HG03469 (cell line): ENCODE data around the gene QKI.

Experiments
- ATAC-seq: cut with Tn5 transposase; IDR thresholded peaks from one replicate; pipeline ENCODE4 v1.9.1; 2021; ENCODE audit warnings: mild to moderate bottlenecking, moderate library complexity, moderate number of reproducible peaks; ENCODE audit not compliant: unreplicated experiment

QKI gene

DNA sequence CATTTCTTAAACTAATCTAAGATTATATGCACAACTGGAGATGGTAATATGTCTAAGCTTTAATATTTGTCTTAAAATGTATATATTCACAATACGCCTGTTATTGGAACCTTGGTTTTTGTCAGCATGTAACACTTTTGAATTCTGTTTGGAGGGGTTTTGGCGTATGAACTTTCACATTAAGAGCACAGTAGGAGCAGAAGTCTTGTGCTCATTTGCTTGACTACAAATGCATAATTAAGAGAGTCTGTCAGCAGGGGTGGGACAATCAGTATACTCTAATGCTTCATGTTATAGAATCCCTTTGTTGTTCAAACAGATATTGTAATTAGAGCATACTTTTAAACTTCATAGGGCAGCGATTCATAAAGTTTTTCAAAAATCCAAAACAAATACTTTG, 112.8 kb downstream of the QKI start:
- no peak for ATAC-seq

DNA sequence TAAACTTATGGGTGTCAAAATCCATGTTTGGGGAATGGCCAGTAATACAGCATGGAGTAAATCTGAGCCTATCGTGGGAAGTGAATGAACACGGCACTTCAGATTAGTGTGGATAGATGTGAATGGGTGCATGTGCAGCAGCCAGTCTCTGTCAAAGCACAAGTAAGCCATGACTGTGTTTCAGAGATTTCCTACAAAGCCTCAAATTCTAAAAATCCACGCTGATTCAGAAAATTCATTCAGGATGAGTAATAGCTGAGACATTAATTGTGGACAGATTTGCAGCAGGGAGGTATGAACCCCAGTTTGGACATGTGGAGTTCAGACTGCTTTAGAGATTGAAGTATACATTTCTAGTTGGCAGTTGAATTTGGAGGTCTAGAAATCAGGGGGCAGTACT, 115.1 kb downstream of the QKI start:
- no peak for ATAC-seq

DNA sequence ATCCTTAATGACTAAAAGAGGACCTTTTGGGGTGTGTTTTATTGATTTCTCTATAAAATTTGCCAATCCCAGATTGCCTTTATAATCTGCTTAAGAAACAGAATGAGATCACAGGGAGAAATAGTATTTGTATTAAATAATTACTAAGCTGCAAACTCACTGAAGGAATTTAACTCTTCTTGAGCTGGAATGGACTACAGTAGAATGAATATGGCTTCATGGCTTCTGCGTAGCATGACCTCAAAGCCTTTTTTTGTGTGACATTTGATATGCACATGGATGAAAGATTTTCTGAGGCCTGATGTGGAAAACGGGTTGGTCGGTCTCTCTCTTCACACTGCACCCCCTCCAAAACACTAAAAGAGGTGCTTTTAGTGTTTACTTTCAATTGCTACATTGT, 115.9 kb downstream of the QKI start:
- no peak for ATAC-seq

DNA sequence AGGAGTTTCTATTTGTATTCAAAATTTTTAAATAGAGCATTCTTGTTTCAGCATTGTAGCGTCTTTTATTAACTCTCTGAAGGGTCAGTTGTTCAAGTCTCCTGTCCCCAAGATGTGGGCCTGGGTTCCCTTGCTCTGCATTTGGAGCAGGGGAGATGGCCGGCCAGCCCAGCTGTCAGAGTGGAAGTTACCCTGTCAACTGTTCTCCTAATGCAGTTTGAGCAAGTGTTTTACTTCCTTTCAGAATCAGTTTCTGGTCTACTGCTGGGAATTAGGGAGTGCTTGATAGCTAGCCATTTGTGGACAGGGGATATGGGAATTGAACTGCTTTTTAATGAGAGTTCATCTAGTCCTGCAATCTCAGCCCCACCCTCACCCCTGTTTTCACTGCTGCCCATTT, 116.6 kb downstream of the QKI start:
- no peak for ATAC-seq

DNA sequence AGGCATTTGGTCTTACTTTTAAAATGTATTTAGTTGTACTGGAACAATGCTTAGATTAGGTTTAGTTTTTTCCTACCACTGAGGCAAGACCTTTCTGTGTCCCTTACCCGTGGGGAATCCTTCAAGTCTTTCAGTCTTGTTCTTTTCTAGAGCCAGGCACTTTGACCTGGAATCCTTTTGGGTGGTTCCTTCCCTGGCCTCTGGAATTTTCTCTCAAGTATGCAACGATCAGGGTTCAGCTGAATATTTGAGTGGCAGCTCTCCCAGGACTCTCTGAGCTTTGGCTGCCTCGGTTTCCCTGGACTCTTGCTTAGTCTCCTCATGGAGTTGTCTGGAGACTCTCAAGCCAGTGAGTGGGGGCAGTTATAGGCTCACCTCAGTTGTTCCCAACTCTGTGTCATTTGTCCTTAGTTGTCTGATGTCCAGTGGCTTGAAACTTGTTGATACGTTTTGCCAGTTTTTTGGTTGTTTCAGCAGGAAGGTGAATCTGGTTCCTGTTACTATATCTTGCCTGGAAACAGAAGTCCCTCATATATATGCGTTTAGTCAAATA, 118.1 kb downstream of the QKI start:
- ATAC-seq, result no peak

DNA sequence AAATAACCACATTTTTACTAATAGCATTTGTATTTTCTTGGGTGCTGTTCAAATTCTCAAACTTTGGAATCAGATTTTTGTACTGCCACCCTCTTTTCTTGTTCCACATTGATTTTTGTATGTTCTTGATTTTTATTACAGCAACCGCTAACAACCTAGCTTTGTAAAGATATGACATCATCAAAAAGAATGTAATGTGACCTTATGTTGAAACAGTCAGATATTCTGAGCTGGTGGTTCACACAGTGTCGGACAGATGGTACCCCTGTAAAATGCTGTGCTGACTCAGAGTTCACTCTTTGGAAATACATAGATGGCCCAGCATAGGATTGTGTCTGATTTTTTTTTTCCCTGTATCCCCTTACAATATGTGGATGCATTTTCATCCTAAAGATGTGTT, 118.9 kb downstream of the QKI start:
- ATAC-seq, result no peak

DNA sequence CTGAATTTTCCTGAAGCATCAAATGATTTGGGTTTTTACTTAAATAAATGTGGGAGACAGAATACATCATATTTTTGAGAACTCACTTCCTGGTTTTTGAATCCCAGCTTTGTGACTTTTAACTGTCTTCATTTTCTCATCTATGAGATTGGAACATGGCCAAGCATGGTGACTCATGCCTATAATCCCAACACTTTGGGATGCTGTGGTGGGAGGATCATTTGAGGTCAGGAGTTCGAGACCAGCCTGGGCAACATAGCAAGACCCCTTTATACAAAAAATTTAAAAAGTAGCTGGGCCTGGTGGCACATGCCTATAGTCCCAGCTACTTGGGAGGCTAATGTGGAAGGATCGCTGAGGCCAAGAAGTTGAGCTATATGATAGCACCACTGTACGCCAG, 122.3 kb downstream of the QKI start:
- no peak for ATAC-seq

DNA sequence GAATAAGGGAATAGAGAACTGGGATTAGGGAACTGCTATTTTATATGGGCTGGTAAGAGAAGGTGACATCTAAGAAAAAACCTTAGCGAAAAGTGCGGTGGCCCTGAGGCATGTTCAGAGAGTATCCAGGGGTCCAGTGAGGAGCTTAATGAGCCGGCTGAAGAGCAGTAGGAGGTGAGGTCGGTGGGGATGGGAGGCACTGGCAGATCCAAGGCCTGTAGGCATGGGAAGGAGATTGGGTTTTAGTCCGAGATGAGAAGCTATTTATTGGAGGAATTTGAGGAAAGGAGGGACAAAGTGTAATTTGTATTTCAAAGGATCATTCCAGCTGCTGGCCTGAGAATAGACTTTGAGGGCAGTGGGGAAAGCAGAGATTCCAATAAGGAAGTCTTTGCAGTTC, 123.8 kb downstream of the QKI start:
- no peak for ATAC-seq

DNA sequence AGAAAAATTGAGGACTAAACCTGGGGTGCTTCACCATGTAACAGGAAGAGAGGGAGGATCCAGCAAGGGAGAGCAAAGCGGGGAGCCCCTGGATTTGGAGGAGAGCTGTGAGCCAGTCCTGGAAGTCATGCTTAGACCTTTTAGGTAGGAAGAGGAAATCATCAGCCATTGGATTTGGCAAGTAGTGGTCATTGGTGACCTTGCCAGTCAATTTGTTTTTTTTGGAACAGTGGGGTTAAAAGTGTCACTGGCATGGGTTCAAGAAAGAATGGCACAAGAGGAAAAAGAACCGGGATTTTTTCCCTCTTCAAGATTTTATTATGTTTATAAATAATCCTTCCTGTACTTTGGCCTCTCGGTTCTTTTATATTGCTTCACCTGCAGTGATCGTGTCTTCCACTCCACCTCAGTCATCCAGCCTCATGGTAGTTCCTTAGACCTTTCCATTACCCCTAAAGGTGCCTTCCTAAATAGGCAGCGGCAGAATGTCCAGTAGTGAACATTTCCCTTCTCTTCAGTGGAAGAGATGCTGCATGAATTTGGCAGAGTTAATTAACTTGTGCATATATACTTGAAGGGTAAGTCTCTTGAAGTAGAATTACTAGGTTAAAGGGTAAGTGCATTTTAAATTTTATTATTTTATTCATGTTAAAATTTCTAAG, 124.7 kb downstream of the QKI start:
- ATAC-seq, result no peak

DNA sequence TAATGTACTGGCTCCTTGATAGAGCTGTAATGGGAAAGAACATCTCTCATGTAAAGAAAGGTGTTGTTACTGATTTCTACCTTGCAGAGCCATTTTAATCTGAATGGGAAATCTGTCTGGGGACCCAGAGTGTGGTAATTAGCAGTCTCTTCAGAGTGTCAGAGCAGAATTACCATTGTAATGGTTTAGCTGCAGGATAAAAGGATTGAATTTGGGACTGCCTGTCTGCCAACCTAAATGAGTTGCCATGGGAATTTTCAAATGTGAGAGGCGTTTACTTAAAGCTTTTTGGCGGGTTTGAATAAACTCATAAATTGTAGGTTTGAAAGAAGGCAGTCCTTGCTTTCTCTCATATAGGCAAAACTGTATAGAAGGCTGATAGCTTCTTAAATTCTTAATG, 128.8 kb downstream of the QKI start:
- ATAC-seq, result no peak

DNA sequence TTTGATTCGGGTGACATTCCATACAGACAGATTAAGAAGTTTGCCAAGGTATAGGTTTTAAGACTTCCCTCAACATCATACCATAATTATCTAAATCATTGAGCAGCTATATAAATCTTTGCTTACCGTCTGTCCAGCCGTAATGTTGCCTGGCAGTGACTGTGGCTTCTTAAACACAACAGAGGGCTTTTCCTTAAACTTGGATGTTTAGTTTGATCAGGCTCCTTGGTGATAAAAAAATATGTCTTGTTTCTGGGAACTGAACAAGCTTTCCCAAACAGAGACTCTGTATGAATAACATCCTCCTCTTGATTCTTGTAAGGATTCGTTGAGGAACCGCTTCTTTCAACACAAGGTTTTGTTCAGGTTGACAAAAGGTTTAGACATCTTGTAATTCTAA, 130.9 kb downstream of the QKI start:
- no peak for ATAC-seq

DNA sequence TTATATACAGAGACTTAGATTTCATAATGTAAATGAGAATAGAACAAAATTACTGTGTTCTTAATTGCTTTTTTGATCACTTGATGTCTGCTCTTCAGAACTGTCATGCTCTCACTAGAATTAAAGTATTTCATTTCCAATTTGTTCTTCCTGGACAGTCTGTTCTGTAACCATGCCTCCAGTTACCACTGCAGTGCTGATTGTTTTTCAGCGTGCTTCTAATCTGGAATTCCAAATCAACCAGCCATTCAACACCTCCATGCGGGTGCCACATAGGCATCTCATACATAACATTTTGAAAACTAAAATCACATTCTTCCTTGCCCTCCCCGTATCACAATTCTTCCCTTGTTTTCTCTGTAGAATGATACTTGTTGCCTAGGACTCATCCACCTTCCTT, 132.8 kb downstream of the QKI start:
- ATAC-seq, result no peak

DNA sequence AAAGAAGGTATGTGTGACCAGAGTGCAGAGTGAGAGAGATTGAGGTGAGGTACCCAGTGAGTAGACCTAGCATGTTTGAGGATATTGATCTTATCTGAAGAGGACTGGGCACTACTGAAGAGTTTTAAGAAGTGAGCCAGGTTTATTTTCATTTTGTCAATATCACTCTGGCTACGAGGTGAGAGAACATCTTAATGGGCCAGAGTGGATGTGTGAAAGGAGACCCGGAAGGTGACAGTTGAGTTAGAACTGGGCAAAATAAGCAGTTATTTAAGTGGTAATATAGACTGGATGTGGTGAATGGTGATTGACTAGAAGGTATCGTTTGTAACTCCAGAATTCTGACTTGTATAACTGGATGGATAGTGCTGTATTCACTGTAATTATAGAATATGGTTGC, 134.1 kb downstream of the QKI start:
- ATAC-seq, result no peak

DNA sequence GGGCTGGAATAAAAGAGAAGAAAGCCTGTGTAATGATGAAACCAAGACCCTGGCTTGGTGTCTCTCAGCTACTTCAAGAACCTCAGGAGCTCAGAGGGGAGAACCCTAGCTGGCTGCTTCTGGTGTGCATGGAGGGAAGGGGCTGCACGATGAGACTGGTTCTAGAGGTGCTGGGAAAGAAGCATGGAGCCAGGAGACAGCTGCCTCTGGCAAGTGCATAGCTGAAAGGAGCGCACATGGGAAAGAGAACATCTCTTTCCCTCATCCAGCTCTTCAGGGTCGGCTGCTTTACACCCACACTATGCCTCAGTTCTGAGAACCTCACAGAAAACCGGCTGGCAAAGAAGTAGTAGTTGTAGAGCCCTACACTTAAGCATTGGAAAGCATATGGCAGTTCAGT, 139.5 kb downstream of the QKI start:
- ATAC-seq, result no peak

DNA sequence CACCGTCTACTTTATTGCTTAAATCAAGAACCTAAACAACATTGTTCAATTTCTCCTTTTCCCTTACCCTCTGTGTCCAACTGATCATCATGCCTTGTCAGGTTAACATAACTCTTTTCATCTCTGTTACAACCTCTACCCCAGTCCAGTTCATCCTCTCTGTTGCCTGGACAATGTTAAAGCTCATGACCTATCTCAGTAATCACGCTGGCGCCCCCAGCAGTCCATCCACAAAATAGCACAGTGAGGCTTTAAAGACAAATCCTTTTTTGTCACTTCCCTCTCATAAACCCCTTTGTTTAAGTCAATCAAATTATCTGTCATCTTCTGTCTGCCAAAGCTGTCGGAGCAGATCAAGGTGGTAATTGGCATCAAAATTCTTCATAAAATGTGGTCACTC, 140.1 kb downstream of the QKI start:
- ATAC-seq, result no peak

DNA sequence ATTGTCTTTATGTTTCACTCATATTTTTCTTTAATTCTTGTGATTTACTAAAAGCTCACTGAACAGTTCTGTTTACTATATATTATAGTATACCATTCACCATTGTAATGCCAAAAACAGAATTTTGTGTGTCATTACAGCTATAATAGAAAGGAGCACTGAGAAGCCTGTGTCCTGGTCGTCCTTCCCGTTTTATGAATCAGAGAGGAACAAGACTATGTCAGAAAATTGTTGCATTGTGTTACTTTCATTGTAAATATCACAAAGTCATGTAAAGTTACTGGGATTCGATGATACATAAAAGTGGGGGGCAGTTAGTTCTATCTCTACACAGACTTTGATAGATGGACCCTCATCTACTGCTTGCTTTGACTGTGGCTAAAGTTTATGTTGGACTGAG, 145.1 kb downstream of the QKI start:
- no peak for ATAC-seq

DNA sequence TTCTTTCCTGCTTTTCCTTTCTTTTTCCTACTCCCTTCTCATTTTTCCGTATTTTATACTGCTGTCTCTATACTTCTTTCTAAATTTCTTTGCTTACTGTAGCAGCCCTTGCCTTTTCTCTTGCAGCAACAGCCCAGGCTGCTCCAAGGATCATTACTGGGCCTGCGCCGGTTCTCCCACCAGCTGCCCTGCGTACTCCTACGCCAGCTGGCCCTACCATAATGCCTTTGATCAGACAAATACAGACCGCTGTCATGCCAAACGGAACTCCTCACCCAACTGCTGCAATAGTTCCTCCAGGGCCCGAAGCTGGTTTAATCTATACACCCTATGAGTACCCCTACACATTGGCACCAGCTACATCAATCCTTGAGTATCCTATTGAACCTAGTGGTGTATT, 148.8 kb downstream of the QKI start:
- no peak for ATAC-seq

DNA sequence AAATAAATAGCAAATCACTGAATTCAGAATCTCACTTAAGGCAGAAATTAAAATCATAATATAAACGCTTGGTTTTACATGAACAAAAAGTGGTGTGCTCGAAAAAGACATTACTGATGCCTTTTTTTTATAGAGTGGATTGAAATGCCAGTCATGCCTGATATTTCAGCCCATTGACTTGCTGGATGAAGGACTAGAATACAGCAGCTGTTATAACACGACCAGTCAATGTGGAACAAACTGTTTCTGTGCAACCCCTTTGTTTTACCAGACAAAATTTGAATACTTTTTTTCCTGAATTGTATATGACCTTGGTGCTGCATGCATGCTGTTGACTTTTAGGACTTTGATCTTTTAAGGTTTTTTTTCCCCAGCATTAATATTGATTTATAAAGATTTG, 150.0 kb downstream of the QKI start:
- no peak for ATAC-seq

DNA sequence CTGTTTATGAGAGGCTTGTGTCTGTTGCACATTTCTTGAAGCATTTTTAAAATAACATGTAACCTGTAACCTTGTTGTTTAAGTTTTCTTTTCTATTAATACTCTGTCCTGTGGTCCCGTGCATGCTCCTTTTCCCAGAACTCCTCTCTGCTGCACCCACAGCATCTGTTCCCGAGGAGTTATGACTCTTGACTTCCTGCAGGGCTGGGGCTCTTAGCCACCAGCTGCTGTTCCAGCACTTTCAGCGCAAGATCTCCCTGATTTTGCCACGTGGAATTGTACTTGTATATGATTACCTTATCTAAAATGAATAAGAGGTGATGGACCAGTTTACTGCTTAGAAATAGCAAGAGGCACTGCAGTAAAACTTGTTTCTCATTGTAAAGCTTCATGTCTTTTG, 150.6 kb downstream of the QKI start:
- ATAC-seq, result no peak

DNA sequence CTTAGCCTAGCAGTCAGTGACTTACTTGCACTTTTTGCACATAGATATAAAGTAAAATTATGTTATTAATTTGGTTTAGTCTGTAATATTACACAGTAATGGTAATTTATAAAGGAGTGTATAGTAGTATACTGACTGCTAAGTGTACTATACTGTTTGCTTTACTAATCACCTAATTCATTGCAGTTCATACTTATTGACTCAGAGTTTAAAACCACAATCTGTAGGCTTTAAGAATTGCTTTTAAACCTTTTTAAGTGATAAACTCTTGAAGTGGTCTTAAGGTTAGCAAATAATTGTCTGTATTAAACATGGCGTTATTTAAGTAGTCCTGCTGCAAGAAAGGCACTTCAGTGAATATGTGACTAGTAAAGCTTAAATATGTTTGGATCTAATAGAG, 151.5 kb downstream of the QKI start:
- no peak for ATAC-seq

DNA sequence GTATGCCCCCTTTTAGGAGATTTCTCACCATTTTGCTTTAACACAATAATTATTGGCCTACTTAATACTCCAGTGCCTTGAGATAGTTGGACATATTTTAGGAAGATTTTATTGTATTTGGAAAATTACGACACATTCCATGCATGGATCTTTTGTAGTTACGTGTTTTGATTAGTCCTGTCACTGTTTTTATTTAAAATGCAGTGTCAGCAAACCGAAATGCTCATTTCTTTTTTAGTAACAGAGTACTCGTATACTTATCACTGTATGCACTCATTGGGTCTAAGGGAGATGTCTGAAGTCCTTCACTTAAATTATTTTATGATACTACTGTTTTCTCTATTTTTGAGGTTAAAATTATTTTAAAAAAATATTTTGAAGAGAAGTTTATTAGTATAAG, 153.8 kb downstream of the QKI start:
- no peak for ATAC-seq

DNA sequence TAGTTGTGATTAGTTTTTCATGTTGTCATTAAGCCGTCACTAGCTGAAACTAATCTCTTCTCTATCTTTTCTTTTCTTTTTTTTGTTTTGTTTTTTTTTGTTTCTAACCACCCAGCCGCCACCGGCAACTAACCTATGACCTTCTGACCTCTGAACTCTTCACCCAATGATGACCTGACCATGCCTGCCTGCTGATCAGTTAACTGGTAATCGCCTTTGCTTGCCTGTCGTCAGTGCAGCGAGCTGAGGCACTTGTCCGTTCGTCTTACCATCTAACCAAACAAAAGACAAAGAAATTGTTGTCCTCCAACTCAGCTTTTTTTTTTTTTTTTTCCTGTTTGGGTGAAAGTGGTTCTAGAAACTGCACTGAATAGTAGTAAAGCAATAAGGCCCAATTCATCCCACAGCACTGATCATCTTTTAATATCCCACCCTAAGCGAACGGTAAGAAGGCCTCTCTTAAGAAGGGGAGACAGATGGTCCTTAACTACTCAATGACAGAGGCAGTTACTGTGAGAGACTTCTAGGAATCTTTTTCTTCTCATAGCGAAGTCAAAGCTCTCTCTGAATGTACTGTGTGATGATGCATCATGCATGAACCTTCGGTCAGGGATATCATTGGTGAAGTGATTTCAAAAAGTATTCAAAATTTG, 156.2 kb downstream of the QKI start:
- ATAC-seq, result no peak

DNA sequence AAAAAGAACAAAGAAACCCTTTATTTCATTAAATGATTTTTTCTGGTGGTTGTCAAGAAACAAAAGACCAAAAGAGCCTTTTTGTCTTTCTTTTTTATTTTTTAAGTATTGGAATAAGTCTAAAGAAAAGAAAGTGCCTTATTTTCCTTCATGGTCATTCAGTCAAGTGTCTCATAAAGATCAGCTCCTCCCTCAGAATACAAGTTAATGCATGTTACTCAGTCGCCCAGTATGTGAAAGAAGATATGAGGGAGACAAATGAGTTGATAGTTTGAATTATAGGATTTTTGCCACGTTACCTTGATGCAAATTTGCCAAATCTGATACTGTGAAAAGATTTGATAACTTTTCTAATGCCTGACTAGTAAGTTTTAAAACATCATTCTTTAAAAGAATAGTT, 157.2 kb downstream of the QKI start:
- ATAC-seq, result no peak
